HCT116 (cell line): ENCODE results near the gene KRT15. TPM values are rescaled to one million over a fixed set of nuclear protein-coding genes. Genes with fewer than 3 reads are reported as not detected.
A peak's percentile ranks its signal among the peaks of the same experiment; 100 is the strongest.

Source experiments
- ATAC-seq: fragments of 200-7000 bp; cut with Tn5 transposase; 2 replicates; pipeline ENCODE4 v1.9.1; 2020; ENCODE audit warnings: mild to moderate bottlenecking, moderate library complexity
- BruUV-seq: library from RNA; stranded (reverse); fragments of 400-500 nt; replicated peaks from 2 replicates; lab custom pipeline; 2021; lab: Mats Ljungman, UMichigan
- CTCF ChIA-PET: fragments of 300-600 bp; sonication (Branson Sonifier 250); formaldehyde crosslinking; loops from one replicate; lab custom pipeline; 2021; ENCODE audit warnings: antibody characterized with exemption; lab: Charles Lee
- POLR2A ChIA-PET: fragments of 300-600, 350-600 bp; sonication (Branson Sonifier 250); formaldehyde crosslinking; loops from one replicate; lab custom pipeline; 2021; ENCODE audit warnings: antibody characterized with exemption; lab: Charles Lee
- RAD21 ChIA-PET, 2 experiments: fragments of 300-600 bp; sonication (Branson Sonifier 250); formaldehyde crosslinking; loops; one replicate each; lab custom pipeline; 2023; ENCODE audit warnings: low total read pairs in 2 of 2; ENCODE audit not compliant: uncharacterized antibody in 2 of 2, unreplicated experiment in 2 of 2, low non-redundant PET in 1 of 2; lab: Charles Lee
- DNase-seq: peaks from one replicate; pipeline ENCODE4 v3.0.0-alpha.2; 2010; ENCODE audit warnings: low read depth, low spot score
- H2AFZ ChIP-seq: fragments of 200-600 bp; shearing (Covaris generic), sonication (generic); 2 replicates; pipeline ENCODE4 v1.6.1; 2017; ENCODE audit warnings: low read depth, mixed run types, mixed read lengths, antibody characterized with exemption, low read length; ENCODE audit not compliant: poor library complexity, severe bottlenecking
- H3K27ac ChIP-seq: 2 replicates; pipeline ENCODE4 v1.5.1; 2012; ENCODE audit warnings: low read depth, low read length
- H3K27me3 ChIP-seq: fragments of 200-600 bp; sonication (generic); 2 replicates; pipeline ENCODE4 v1.6.1; 2016; ENCODE audit warnings: mixed run types, low read length, mixed read lengths; ENCODE audit not compliant: insufficient read depth
- H3K36me3 ChIP-seq, 2 experiments: fragments of 200-500 bp in 1 of 2; fragments of 200-600 bp in 1 of 2; sonication (Bioruptor generic) in 1 of 2; sonication (generic) in 1 of 2; 2 replicates each; pipeline versions ENCODE4 v1.5.1 to v1.6.1; 2014 to 2016; ENCODE audit warnings: low read length in 2 of 2, inconsistent platforms in 1 of 2, mixed read lengths in 1 of 2, mixed run types in 1 of 2; ENCODE audit not compliant: insufficient read depth in 2 of 2, control insufficient read depth in 1 of 2
- H3K4me1 ChIP-seq, 2 experiments: fragments of 200-600 bp in 1 of 2; sonication (generic) in 1 of 2; 2 replicates each; pipeline versions ENCODE4 v1.5.1 to v1.6.1; 2012 to 2017; ENCODE audit warnings: low read length in 2 of 2, inconsistent platforms in 1 of 2, mild to moderate bottlenecking in 1 of 2, mixed read lengths in 1 of 2, mixed run types in 1 of 2, moderate library complexity in 1 of 2; ENCODE audit not compliant: insufficient read depth in 2 of 2, control insufficient read depth in 1 of 2
- H3K4me2 ChIP-seq: fragments of 200-600 bp; sonication (generic); 2 replicates; pipeline ENCODE4 v1.6.1; 2017; ENCODE audit warnings: mixed run types, low read length, mixed read lengths
- H3K4me3 ChIP-seq, 2 experiments: fragments of 200-600 bp in 1 of 2; sonication (generic) in 1 of 2; replicated peaks in 1 of 2; 2 replicates each; pipeline ENCODE4 v1.5.1; 2011 to 2016; ENCODE audit warnings: low read length in 2 of 2, control low read depth in 1 of 2, low read depth in 1 of 2, mild to moderate bottlenecking in 1 of 2, mixed read lengths in 1 of 2, mixed run types in 1 of 2
- H3K79me2 ChIP-seq: fragments of 200-600 bp; sonication (generic); 2 replicates; pipeline ENCODE4 v1.6.1; 2017; ENCODE audit warnings: mild to moderate bottlenecking, mixed run types, low read length, moderate library complexity, mixed read lengths; ENCODE audit not compliant: insufficient read depth
- H3K9ac ChIP-seq: fragments of 200-600 bp; sonication (generic); 2 replicates; pipeline ENCODE4 v1.6.1; 2016; ENCODE audit warnings: low read length, mixed read lengths
- H3K9me2 ChIP-seq: fragments of 200-600 bp; sonication (generic), shearing (Covaris generic); 2 replicates; pipeline ENCODE4 v1.6.1; 2017; ENCODE audit warnings: mixed run types, mild to moderate bottlenecking, moderate library complexity; ENCODE audit not compliant: insufficient read depth
- H3K9me3 ChIP-seq, 2 experiments: fragments of 200-500 bp in 1 of 2; fragments of 200-600 bp in 1 of 2; sonication (Bioruptor generic) in 1 of 2; sonication (generic) in 1 of 2; 2 replicates each; pipeline ENCODE4 v1.6.1; 2014 to 2017; ENCODE audit warnings: low read length in 2 of 2, mixed read lengths in 2 of 2, inconsistent platforms in 1 of 2, low read depth in 1 of 2, mild to moderate bottlenecking in 1 of 2, mixed run types in 1 of 2, moderate library complexity in 1 of 2; ENCODE audit not compliant: control insufficient read depth in 1 of 2, insufficient read depth in 1 of 2
- H4K20me1 ChIP-seq: fragments of 200-600 bp; sonication (generic), shearing (Covaris generic); 2 replicates; pipeline ENCODE4 v1.6.1; 2017; ENCODE audit warnings: mixed run types, mild to moderate bottlenecking, moderate library complexity; ENCODE audit not compliant: insufficient read depth
- ATF3 ChIP-seq: IDR thresholded peaks from 2 replicates; pipeline ENCODE4 v1.6.1; 2012
- CBX3 ChIP-seq: IDR thresholded peaks from 2 replicates; pipeline ENCODE4 v1.6.1; 2012; ENCODE audit warnings: low read depth
- CEBPB ChIP-seq: IDR thresholded peaks from 2 replicates; pipeline ENCODE4 v1.6.1; 2012; ENCODE audit warnings: low read depth
- CTCF ChIP-seq, 3 experiments: fragments of 200-600 bp in 1 of 3; sonication (generic) in 1 of 3; IDR thresholded peaks in 2 of 3; conservative IDR thresholded peaks in 1 of 3; 2 replicates each; pipeline ENCODE4 v1.5.1; 2012 to 2017; ENCODE audit warnings: low read depth in 2 of 3, low read length in 2 of 3, antibody characterized with exemption in 1 of 3, borderline replicate concordance in 1 of 3, control low read depth in 1 of 3, mild to moderate bottlenecking in 1 of 3, mixed read lengths in 1 of 3, mixed run types in 1 of 3, moderate library complexity in 1 of 3; ENCODE audit not compliant: insufficient read depth in 1 of 3
- EGR1 ChIP-seq: IDR thresholded peaks from 2 replicates; pipeline ENCODE4 v1.6.1; 2012; ENCODE audit warnings: low read depth
- EZH2 ChIP-seq: fragments of 200-600 bp; sonication (generic); IDR thresholded peaks from 2 replicates; pipeline ENCODE4 v1.6.1; 2017; ENCODE audit warnings: antibody characterized with exemption, mixed run types
- MAX ChIP-seq: IDR thresholded peaks from 2 replicates; pipeline ENCODE4 v1.6.1; 2012
- POLR2A ChIP-seq: IDR thresholded peaks from 2 replicates; pipeline ENCODE4 v1.7.0; 2011; ENCODE audit warnings: borderline replicate concordance; ENCODE audit not compliant: insufficient read depth, insufficient read length; ENCODE audit errors: extremely low read depth
- POLR2AphosphoS5 ChIP-seq: IDR thresholded peaks from 2 replicates; pipeline ENCODE4 v1.6.1; 2011; ENCODE audit warnings: mild to moderate bottlenecking, low read depth, low read length, moderate library complexity
- RAD21 ChIP-seq: IDR thresholded peaks from 2 replicates; pipeline ENCODE4 v1.6.1; 2012; ENCODE audit warnings: low read depth, mild to moderate bottlenecking
- SIN3A ChIP-seq: IDR thresholded peaks from 2 replicates; pipeline ENCODE4 v1.6.1; 2012; ENCODE audit warnings: low read depth
- SRF ChIP-seq: IDR thresholded peaks from 2 replicates; pipeline ENCODE4 v1.6.1; 2012; ENCODE audit warnings: low read depth
- TCF7L2 ChIP-seq: IDR thresholded peaks from 2 replicates; pipeline ENCODE4 v1.7.0; 2011; ENCODE audit warnings: borderline replicate concordance, inconsistent platforms; ENCODE audit not compliant: insufficient read depth, insufficient read length; ENCODE audit errors: extremely low read depth
- YY1 ChIP-seq: IDR thresholded peaks from 2 replicates; pipeline ENCODE4 v1.6.1; 2011; ENCODE audit warnings: low read length, low read depth, moderate library complexity, mild to moderate bottlenecking; ENCODE audit not compliant: insufficient replicate concordance; ENCODE audit errors: extremely low read depth
- ZFX ChIP-seq: fragments of 450-650 bp; IDR thresholded peaks from 2 replicates; pipeline ENCODE4 v1.6.1; 2017
- ZNF274 ChIP-seq: fragments of 200-500 bp; sonication (Bioruptor generic); IDR thresholded peaks from 2 replicates; pipeline ENCODE4 v1.6.1; 2014; ENCODE audit warnings: mild to moderate bottlenecking, low read depth, low read length, inconsistent platforms
- intact Hi-C: fragments of 100-400 bp; cut with micrococcal nuclease; formaldehyde crosslinking; loops from 2 replicates; pipeline ENCODE4 v1.10.0; 2022
- total RNA-seq: library from RNA; stranded (reverse); gene quantifications from one replicate; pipeline ENCODE4 v1.2.1, GENCODE V29; 2021; ENCODE audit not compliant: unreplicated experiment

Gene KRT15
- total RNA-seq, 1 experiment from 2014 or later = 37.1 TPM

- ATAC-seq (no peak), DNase-seq (no peak)
- no peaks in the 10 kb centered on the region for H3K79me2 ChIP-seq
- H3K9me3 ChIP-seq = no peaks in the 10 kb centered on the region
- no peak for TF ChIP-seq SRF
- H3K9me2 ChIP-seq = no peaks in the 10 kb centered on the region
- intact Hi-C loops = no loop called here
- no TSS peak for BruUV-seq
- H3K4me2 ChIP-seq = no peak overlapping the region
- ChIA-PET CTCF (interaction anchor here (7.3 kb wide), 1 partner anchor 93 kb away, joined by 142 read pairs; no protein-coding TSS in a partner anchor), POLR2A (no interaction called here), RAD21 (no interaction called here)
- H4K20me1 ChIP-seq = no peaks in the 10 kb centered on the region
- H2AFZ ChIP-seq = no peak overlapping the region
- no peak overlapping the region for H3K9ac ChIP-seq
- H3K27me3 ChIP-seq = no peaks in the 10 kb centered on the region
- no peak overlapping the region for H3K4me3 ChIP-seq
- H3K27ac ChIP-seq = no peak overlapping the region
- H3K36me3 ChIP-seq = no peaks in the 10 kb centered on the region
- H3K4me1 ChIP-seq = peaks cover 5 to 34% of the 10 kb centered on the region in 2 experiments; a peak in 3 of 4 replicates
These were observed 35.4 kb upstream of the KRT15 start for GRCh38 chr17:41553987-41554680.

- Histone ChIP-seq H3K4me1 (peaks cover 13 to 44% of the 10 kb centered on the region in 2 experiments), H3K9me2 (no peaks in the 10 kb centered on the region), H3K9me3 (no peaks in the 10 kb centered on the region), H3K27me3 (no peaks in the 10 kb centered on the region), H2AFZ (peak overlapping the region; percentile 2), H3K4me2 (no peak overlapping the region), H3K9ac (no peak overlapping the region), H3K27ac (no peak overlapping the region), H3K36me3 (no peaks in the 10 kb centered on the region), H3K4me3 (no peak overlapping the region), H4K20me1 (no peaks in the 10 kb centered on the region), H3K79me2 (no peaks in the 10 kb centered on the region)
- ChIA-PET POLR2A (no interaction called here), CTCF (interaction anchor here (7.3 kb wide), 1 partner anchor 94 kb away, joined by 142 read pairs; no protein-coding TSS in a partner anchor), RAD21 (no interaction called here)
- BruUV-seq = no TSS peak
- no peak for DNase-seq
- ATAC-seq = no peak
- TF ChIP-seq SRF (no peak), TCF7L2 (peak; percentile 11), ZFX (no peak), ATF3 (no peak), CBX3 (no peak), POLR2A (no peak), EZH2 (no peak), EGR1 (no peak), ZNF274 (no peak), CTCF (IDR thresholded peaks at IDR 0.05 in 2 of 3, conservative IDR thresholded peaks at IDR 0.05 in 1 of 3; ENCODE audit: borderline replicate concordance in 1 of 3, insufficient read depth in 1 of 3, low read depth in 2 of 3, low read length in 2 of 3) (no peak), POLR2AphosphoS5 (no peak), CEBPB (no peak), YY1 (no peak), SIN3A (no peak), MAX (0 out of 2 replicates have a peak, but pooled peaks have one; percentile 15), RAD21 (no peak)
- intact Hi-C loops = no loop called here
These were observed 34.5 kb upstream of the KRT15 start for GRCh38 chr17:41553176-41553575.
